OCI-LY7 (cell line): ENCODE measurements around the gene CEP72. TPM values are rescaled to one million over a fixed set of nuclear protein-coding genes. Genes with fewer than 3 reads are reported as not detected.

Source experiments
- BruUV-seq: library from RNA; stranded (reverse); fragments of 400-500 nt; replicated peaks from 2 replicates; lab custom pipeline; 2021; lab: Mats Ljungman, UMichigan
- CTCF ChIA-PET: fragments of 300-600 bp; sonication (Branson Sonifier 250); formaldehyde crosslinking; loops from one replicate; lab custom pipeline; 2022; ENCODE audit warnings: antibody characterized with exemption; ENCODE audit not compliant: unreplicated experiment; lab: Charles Lee
- POLR2A ChIA-PET: fragments of 300-600 bp; sonication (Branson Sonifier 250); formaldehyde crosslinking; loops from one replicate; lab custom pipeline; 2022; ENCODE audit warnings: antibody characterized with exemption; lab: Charles Lee
- DNase-seq: peaks from one replicate; pipeline ENCODE4 v3.0.0-alpha.2; 2015; ENCODE audit warnings: low spot score
- H2AFZ ChIP-seq: fragments of 200-600 bp; sonication (generic), shearing (Covaris generic); 2 replicates; pipeline ENCODE4 v1.6.1; 2014; ENCODE audit warnings: mild to moderate bottlenecking, antibody characterized with exemption, low read length, moderate library complexity
- H3K27ac ChIP-seq: fragments of 200-600 bp; sonication (generic); 2 replicates; pipeline ENCODE4 v1.5.1; 2014; ENCODE audit warnings: mixed run types, low read depth, mild to moderate bottlenecking, moderate library complexity, low read length, inconsistent platforms; ENCODE audit not compliant: poor library complexity, severe bottlenecking
- H3K36me3 ChIP-seq: fragments of 200-600 bp; sonication (generic); 2 replicates; pipeline ENCODE4 v1.6.1; 2014; ENCODE audit warnings: mild to moderate bottlenecking, antibody characterized with exemption, low read length, moderate library complexity, mixed read lengths; ENCODE audit not compliant: insufficient read depth
- H3K4me1 ChIP-seq: fragments of 200-600 bp; sonication (generic); 2 replicates; pipeline ENCODE4 v1.5.1; 2014; ENCODE audit warnings: mild to moderate bottlenecking, low read length; ENCODE audit not compliant: insufficient read depth, poor library complexity, severe bottlenecking
- H3K4me2 ChIP-seq: fragments of 200-600 bp; sonication (generic); 2 replicates; pipeline ENCODE4 v1.6.1; 2014; ENCODE audit warnings: mild to moderate bottlenecking, low read length
- H3K4me3 ChIP-seq: fragments of 200-600 bp; sonication (generic); 2 replicates; pipeline ENCODE4 v1.5.1; 2014; ENCODE audit warnings: mild to moderate bottlenecking, low read depth, low read length; ENCODE audit not compliant: poor library complexity, severe bottlenecking
- H3K79me2 ChIP-seq: fragments of 200-600 bp; sonication (generic); 2 replicates; pipeline ENCODE4 v1.6.1; 2016; ENCODE audit warnings: low read depth, mild to moderate bottlenecking, low read length, moderate library complexity, mixed read lengths; ENCODE audit not compliant: insufficient read depth
- H3K9me2 ChIP-seq: fragments of 200-600 bp; sonication (generic); 2 replicates; pipeline ENCODE4 v1.6.1; 2016; ENCODE audit warnings: mild to moderate bottlenecking, low read length, mixed read lengths; ENCODE audit not compliant: insufficient read depth
- H3K9me3 ChIP-seq: fragments of 200-600 bp; sonication (generic); 2 replicates; pipeline ENCODE4 v1.6.1; 2014; ENCODE audit warnings: mild to moderate bottlenecking, mixed run types, low read length, mixed read lengths
- H4K20me1 ChIP-seq: fragments of 200-600 bp; sonication (generic); 2 replicates; pipeline ENCODE4 v1.6.1; 2014; ENCODE audit warnings: mild to moderate bottlenecking, antibody characterized with exemption, low read length, moderate library complexity, mixed read lengths; ENCODE audit not compliant: insufficient read depth
- EZH2phosphoT487 ChIP-seq: fragments of 200-600 bp; sonication (generic); IDR thresholded peaks from 2 replicates; pipeline ENCODE4 v1.6.1; 2018; ENCODE audit warnings: low read depth, borderline replicate concordance, mild to moderate bottlenecking, mixed run types, antibody characterized with exemption, low read length, moderate library complexity, mixed read lengths
- intact Hi-C: fragments of 100-400 bp; cut with micrococcal nuclease; formaldehyde crosslinking; loops from one replicate; pipeline ENCODE4 v1.10.0; 2022; ENCODE audit not compliant: unreplicated experiment
- total RNA-seq, 2 experiments: library from RNA; depleted of rRNA in 1 of 2; stranded (reverse); fragments of >200 nt in 1 of 2; shearing (Covaris generic) in 1 of 2; gene quantifications; 2 replicates each; pipeline ENCODE4 v1.2.3, GENCODE V29; 2014 to 2022
- TF ChIP-seq, protein P1 (sequence below): fragments of 200-600 bp; sonication (generic); conservative IDR thresholded peaks from 2 replicates; pipeline ENCODE4 v1.5.1; 2014; ENCODE audit warnings: mild to moderate bottlenecking, antibody characterized with exemption, low read length, moderate library complexity, mixed read lengths

The CEP72 gene
- total RNA-seq, 2 experiments from 2014 or later = 26.9 to 42.7 TPM

DNA sequence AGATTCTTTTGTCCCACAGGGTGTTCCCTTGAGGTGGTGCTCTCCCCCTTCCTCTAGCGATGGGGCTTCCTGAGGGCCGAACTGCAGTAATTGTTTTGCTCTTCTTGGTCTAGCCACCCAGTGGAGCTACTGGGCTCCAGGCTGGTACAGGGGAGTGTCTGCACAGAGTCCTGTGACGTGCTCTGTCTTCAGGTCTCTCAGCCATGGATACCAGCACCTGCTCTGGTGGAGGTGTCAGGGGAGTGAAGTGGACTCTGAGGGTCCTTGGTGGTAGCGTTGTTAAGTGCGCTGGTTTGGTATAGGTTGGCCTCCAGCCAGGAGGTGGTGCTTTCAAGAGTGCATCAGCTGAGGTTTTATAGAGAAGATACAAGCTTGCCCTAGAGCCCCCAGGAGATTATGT lies 20.4 kb upstream of the CEP72 start:
- POLR2A ChIA-PET = no interaction called here

DNA sequence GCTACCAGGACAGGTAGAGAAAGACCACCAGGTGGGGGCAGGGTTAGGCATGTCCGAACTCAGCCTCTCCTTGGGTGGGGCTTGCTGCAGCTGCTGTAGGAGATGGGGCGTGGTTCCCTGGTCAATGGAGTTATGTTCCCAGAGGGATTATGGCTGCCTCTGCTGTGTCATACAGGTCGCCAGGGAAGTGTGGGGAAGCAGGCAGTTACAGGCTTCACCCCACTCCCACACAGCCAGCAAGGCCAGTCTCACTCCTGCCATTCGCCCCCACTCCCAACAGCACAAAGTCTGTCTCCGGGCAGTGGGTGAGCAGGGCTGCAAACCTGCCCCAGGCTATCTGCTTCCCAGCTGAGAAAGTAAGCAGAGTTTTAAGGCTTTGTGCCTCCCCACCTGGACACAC lies 20.0 kb upstream of the CEP72 start:
- Histone ChIP-seq H3K79me2 (no peaks in the 10 kb centered on the region), H3K27ac (no peak overlapping the region), H3K4me3 (no peak overlapping the region), H3K9me2 (no peaks in the 10 kb centered on the region), H3K36me3 (no peaks in the 10 kb centered on the region), H4K20me1 (no peaks in the 10 kb centered on the region), H2AFZ (no peak overlapping the region), H3K9me3 (no peaks in the 10 kb centered on the region), H3K4me1 (no peaks in the 10 kb centered on the region), H3K4me2 (no peak overlapping the region)
- intact Hi-C loops = no loop called here
- TF ChIP-seq EZH2phosphoT487 = no peak
- TF ChIP-seq, protein P1, sequence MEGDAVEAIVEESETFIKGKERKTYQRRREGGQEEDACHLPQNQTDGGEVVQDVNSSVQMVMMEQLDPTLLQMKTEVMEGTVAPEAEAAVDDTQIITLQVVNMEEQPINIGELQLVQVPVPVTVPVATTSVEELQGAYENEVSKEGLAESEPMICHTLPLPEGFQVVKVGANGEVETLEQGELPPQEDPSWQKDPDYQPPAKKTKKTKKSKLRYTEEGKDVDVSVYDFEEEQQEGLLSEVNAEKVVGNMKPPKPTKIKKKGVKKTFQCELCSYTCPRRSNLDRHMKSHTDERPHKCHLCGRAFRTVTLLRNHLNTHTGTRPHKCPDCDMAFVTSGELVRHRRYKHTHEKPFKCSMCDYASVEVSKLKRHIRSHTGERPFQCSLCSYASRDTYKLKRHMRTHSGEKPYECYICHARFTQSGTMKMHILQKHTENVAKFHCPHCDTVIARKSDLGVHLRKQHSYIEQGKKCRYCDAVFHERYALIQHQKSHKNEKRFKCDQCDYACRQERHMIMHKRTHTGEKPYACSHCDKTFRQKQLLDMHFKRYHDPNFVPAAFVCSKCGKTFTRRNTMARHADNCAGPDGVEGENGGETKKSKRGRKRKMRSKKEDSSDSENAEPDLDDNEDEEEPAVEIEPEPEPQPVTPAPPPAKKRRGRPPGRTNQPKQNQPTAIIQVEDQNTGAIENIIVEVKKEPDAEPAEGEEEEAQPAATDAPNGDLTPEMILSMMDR = no peak
- ChIA-PET POLR2A (no interaction called here), CTCF (no interaction called here)
- DNase-seq = no peak
- BruUV-seq = no TSS peak

More for the DNA sequence above, 20.4 kb upstream of the CEP72 start:
- H4K20me1 ChIP-seq = no peaks in the 10 kb centered on the region
- H3K27ac ChIP-seq = no peak overlapping the region
- no peaks in the 10 kb centered on the region for H3K4me1 ChIP-seq
- H3K36me3 ChIP-seq = no peaks in the 10 kb centered on the region
- CTCF ChIA-PET = no interaction called here
- H3K4me2 ChIP-seq = no peak overlapping the region
- H2AFZ ChIP-seq = no peak overlapping the region
- no peak for TF ChIP-seq EZH2phosphoT487
- TF ChIP-seq, protein P1 = no peak
- no TSS peak for BruUV-seq
- no peaks in the 10 kb centered on the region for H3K79me2 ChIP-seq
- no peaks in the 10 kb centered on the region for H3K9me2 ChIP-seq
- H3K4me3 ChIP-seq = no peak overlapping the region
- no peak for DNase-seq
- no peaks in the 10 kb centered on the region for H3K9me3 ChIP-seq
- intact Hi-C loops = no loop called here

DNA sequence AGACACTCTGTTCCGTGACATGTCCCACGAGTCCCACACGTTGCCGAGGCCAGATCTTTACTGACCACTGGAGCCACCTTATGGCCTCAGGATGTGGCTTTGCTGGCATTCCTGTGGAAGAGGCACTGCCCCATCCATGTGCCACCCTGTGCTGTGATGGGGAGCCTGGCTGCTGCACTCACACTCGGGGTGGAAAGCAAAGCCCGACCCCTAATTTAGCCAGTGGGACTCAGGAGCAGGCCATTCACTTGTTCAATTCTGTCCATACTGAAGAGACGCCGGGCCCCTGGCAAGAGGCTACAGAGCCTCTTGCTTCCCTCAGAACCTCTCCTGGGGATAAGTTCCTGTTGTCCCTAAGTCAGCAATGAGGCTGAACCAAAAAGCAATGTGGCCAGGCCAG lies 18.6 kb upstream of the CEP72 start:
- Histone ChIP-seq H4K20me1 (no peaks in the 10 kb centered on the region), H3K79me2 (no peaks in the 10 kb centered on the region), H2AFZ (no peak overlapping the region), H3K4me3 (no peak overlapping the region), H3K36me3 (no peaks in the 10 kb centered on the region), H3K4me2 (no peak overlapping the region), H3K9me3 (no peaks in the 10 kb centered on the region), H3K4me1 (no peaks in the 10 kb centered on the region), H3K27ac (no peak overlapping the region), H3K9me2 (no peaks in the 10 kb centered on the region)
- TF ChIP-seq, protein P1 = no peak
- TF ChIP-seq EZH2phosphoT487 = no peak
- ChIA-PET POLR2A (no interaction called here), CTCF (no interaction called here)
- DNase-seq = no peak
- intact Hi-C loops = no loop called here
- BruUV-seq = no TSS peak
